Measurements from ENCODE around the gene TCF20. TPM values are rescaled to one million over a fixed set of nuclear protein-coding genes. Genes with fewer than 3 reads are reported as not detected.

Gene TCF20
- total and polyA plus RNA-seq, 2 donors (not counting 1 experiment from before 2014, with no cell fraction given): 16.4 to 81.3 TPM

GRCh38 chr22:42289671-42290541 lies 19.5 kb upstream of the TCF20 start:
- Histone ChIP-seq H3K4me3 (ENCODE audit: control extremely low read depth in 1 of 5, extremely low read depth in 1 of 5, insufficient read depth in 1 of 5, low read depth in 2 of 5, low read length in 4 of 5) (no peak overlapping the region), H2AFZ (ENCODE audit: insufficient read depth, low read depth, low read length, poor library complexity, severe bottlenecking) (no peak overlapping the region), H3K27me3 (replicated peaks in 1 of 4; ENCODE audit: control extremely low read depth in 1 of 4, control insufficient read depth in 3 of 4, insufficient read depth in 4 of 4, low read length in 3 of 4) (no peaks in the 10 kb centered on the region), H4K20me1 (ENCODE audit: control insufficient read depth, insufficient read depth, low read length, poor library complexity, severe bottlenecking) (peaks cover 5% of the 10 kb centered on the region), H3K79me2 (ENCODE audit: control insufficient read depth, insufficient read depth, low read length) (no peaks in the 10 kb centered on the region), H3K9ac (ENCODE audit: low read length) (no peak overlapping the region), H3K4me2 (replicated peaks; ENCODE audit: low read depth, low read length, poor library complexity, severe bottlenecking) (no peak overlapping the region), H3K36me3 (replicated peaks in 1 of 2; ENCODE audit: control extremely low read depth in 1 of 2, control insufficient read depth in 1 of 2, extremely low read depth in 1 of 2, insufficient read depth in 2 of 2, low read length in 1 of 2) (no peaks in the 10 kb centered on the region), H3K9me3 (ENCODE audit: control extremely low read depth in 1 of 3, control insufficient read depth in 2 of 3, insufficient read depth in 1 of 3, low read length in 2 of 3) (no peaks in the 10 kb centered on the region), H3K4me1 (ENCODE audit: control insufficient read depth in 2 of 2, insufficient read depth in 2 of 2, low read length in 2 of 2) (peaks cover 28 to 39% of the 10 kb centered on the region in 2 donors), H3K27ac (ENCODE audit: low read length in 2 of 2) (no peak overlapping the region)
- ATAC-seq (ENCODE audit: low read depth) (no peak), DNase-seq (no peak)
- no peaks in the 10 kb centered on the region for H3K27me3 Mint-ChIP-seq
- H3K4me3 Mint-ChIP-seq: no peak overlapping the region
- no peak for TF ChIP-seq EZH2 (IDR thresholded peaks at IDR 0.05; ENCODE audit: borderline replicate concordance, insufficient read depth, low read depth, low read length, poor library complexity, severe bottlenecking)
- TF ChIP-seq CTCF (IDR thresholded peaks at IDR 0.05): no peak
- 97% methylated on average over 31 of the region's 36 CpGs for WGBS (ENCODE audit: insufficient coverage)
- CTCF ChIA-PET: interaction anchor here (1.3 kb wide), 1 partner anchor 12 kb away, joined by 3 read pairs; no protein-coding TSS in a partner anchor
- peaks cover 30% of the 10 kb centered on the region for H3K4me1 Mint-ChIP-seq
- H3K9me3 Mint-ChIP-seq (ENCODE audit: insufficient read depth): no peaks in the 10 kb centered on the region
- no peak overlapping the region for H3K27ac Mint-ChIP-seq
- intact Hi-C loops (cut with micrococcal nuclease): no loop called here
- POLR2A ChIA-PET: no interaction called here

GRCh38 chr22:42288791-42289190 lies 18.3 kb upstream of the TCF20 start:
- Mint-ChIP-seq H3K27me3 (peaks cover 2% of the 10 kb centered on the region), H3K9me3 (ENCODE audit: insufficient read depth) (no peaks in the 10 kb centered on the region), H3K4me1 (peaks cover 26% of the 10 kb centered on the region), H3K27ac (no peak overlapping the region), H3K4me3 (no peak overlapping the region)
- CTCF ChIA-PET: interaction anchor here (0.6 kb wide), 1 partner anchor 1399 kb away, joined by 3 read pairs; no protein-coding TSS in a partner anchor
- WGBS (ENCODE audit: insufficient coverage): 96% methylated on average over 5 of the region's 5 CpGs
- Histone ChIP-seq H3K9me3 (ENCODE audit: control extremely low read depth in 1 of 3, control insufficient read depth in 2 of 3, insufficient read depth in 1 of 3, low read length in 2 of 3) (peaks cover 0 to 5% (median 0%) of the 10 kb centered on the region in 3 donors), H3K27ac (ENCODE audit: low read length in 2 of 2) (no peak overlapping the region), H3K4me3 (ENCODE audit: control extremely low read depth in 1 of 5, extremely low read depth in 1 of 5, insufficient read depth in 1 of 5, low read depth in 2 of 5, low read length in 4 of 5) (no peak overlapping the region), H3K4me2 (replicated peaks; ENCODE audit: low read depth, low read length, poor library complexity, severe bottlenecking) (no peak overlapping the region), H4K20me1 (ENCODE audit: control insufficient read depth, insufficient read depth, low read length, poor library complexity, severe bottlenecking) (peaks cover 15% of the 10 kb centered on the region), H3K79me2 (ENCODE audit: control insufficient read depth, insufficient read depth, low read length) (peaks cover 9% of the 10 kb centered on the region), H3K9ac (ENCODE audit: low read length) (no peak overlapping the region), H2AFZ (ENCODE audit: insufficient read depth, low read depth, low read length, poor library complexity, severe bottlenecking) (no peak overlapping the region), H3K27me3 (replicated peaks in 1 of 4; ENCODE audit: control extremely low read depth in 1 of 4, control insufficient read depth in 3 of 4, insufficient read depth in 4 of 4, low read length in 3 of 4) (peaks cover 0 to 9% (median 6%) of the 10 kb centered on the region in 4 experiments), H3K4me1 (ENCODE audit: control insufficient read depth in 2 of 2, insufficient read depth in 2 of 2, low read length in 2 of 2) (peaks cover 29 to 38% of the 10 kb centered on the region in 2 donors), H3K36me3 (replicated peaks in 1 of 2; ENCODE audit: control extremely low read depth in 1 of 2, control insufficient read depth in 1 of 2, extremely low read depth in 1 of 2, insufficient read depth in 2 of 2, low read length in 1 of 2) (no peaks in the 10 kb centered on the region)
- ATAC-seq (ENCODE audit: low read depth) (no peak), DNase-seq (no peak)
- TF ChIP-seq EZH2 (IDR thresholded peaks at IDR 0.05; ENCODE audit: borderline replicate concordance, insufficient read depth, low read depth, low read length, poor library complexity, severe bottlenecking): no peak
- no peak for TF ChIP-seq CTCF (IDR thresholded peaks at IDR 0.05)
- POLR2A ChIA-PET: no interaction called here
- intact Hi-C loops (cut with micrococcal nuclease): no loop called here

All from B cell (primary cell).